Fibroblast of lung (primary cell): Measurements from ENCODE around the gene DNM1. TPM values are rescaled to one million over a fixed set of nuclear protein-coding genes. Genes with fewer than 3 reads are reported as not detected.

Experiments used
- DNase-seq, 2 donors: peaks; one replicate each; pipeline versions ENCODE4 v3.0.0 to v3.0.0-alpha.2; 2010; ENCODE audit warnings: low read depth in 2 of 2
- H2AFZ ChIP-seq: 2 replicates; pipeline ENCODE4 v1.5.1; 2012; ENCODE audit warnings: low read length, control low read depth, inconsistent platforms
- H3K27ac ChIP-seq: 2 replicates; pipeline ENCODE4 v1.5.1; 2011; ENCODE audit warnings: low read length, control low read depth; ENCODE audit not compliant: insufficient read depth
- H3K27me3 ChIP-seq: 2 replicates; pipeline ENCODE4 v1.5.1; 2011; ENCODE audit warnings: mild to moderate bottlenecking, low read length; ENCODE audit not compliant: control insufficient read depth, insufficient read depth
- H3K36me3 ChIP-seq: 2 replicates; pipeline ENCODE4 v1.5.1; 2011; ENCODE audit warnings: low read length; ENCODE audit not compliant: control insufficient read depth, insufficient read depth
- H3K4me1 ChIP-seq: 2 replicates; pipeline ENCODE4 v1.5.1; 2011; ENCODE audit warnings: low read length; ENCODE audit not compliant: control insufficient read depth, insufficient read depth; ENCODE audit errors: extremely low read depth
- H3K4me2 ChIP-seq: 2 replicates; pipeline ENCODE4 v1.5.1; 2011; ENCODE audit warnings: low read length, control low read depth; ENCODE audit not compliant: insufficient read depth; ENCODE audit errors: extremely low read depth
- H3K4me3 ChIP-seq, 4 experiments: fragments of 200-600 bp in 1 of 4; sonication (generic) in 1 of 4; replicated peaks in 1 of 4; 2 replicates each; pipeline ENCODE4 v1.5.1; 2011 to 2016; ENCODE audit warnings: low read length in 4 of 4, low read depth in 3 of 4, mild to moderate bottlenecking in 3 of 4, control low read depth in 2 of 4, inconsistent platforms in 1 of 4, mixed read lengths in 1 of 4; ENCODE audit not compliant: insufficient read depth in 1 of 4; ENCODE audit errors: control extremely low read depth in 1 of 4
- H3K79me2 ChIP-seq: 2 replicates; pipeline ENCODE4 v1.5.1; 2012; ENCODE audit warnings: mild to moderate bottlenecking, low read length, inconsistent platforms; ENCODE audit not compliant: control insufficient read depth, insufficient read depth
- H3K9ac ChIP-seq: 2 replicates; pipeline ENCODE4 v1.5.1; 2011; ENCODE audit warnings: mild to moderate bottlenecking, low read length, control low read depth; ENCODE audit not compliant: insufficient read depth
- H3K9me3 ChIP-seq: 2 replicates; pipeline ENCODE4 v1.5.1; 2012; ENCODE audit warnings: low read depth, low read length; ENCODE audit not compliant: control insufficient read depth, insufficient read depth
- H4K20me1 ChIP-seq: 2 replicates; pipeline ENCODE4 v1.5.1; 2011; ENCODE audit warnings: low read length; ENCODE audit not compliant: control insufficient read depth, insufficient read depth; ENCODE audit errors: extremely low read depth
- EZH2 ChIP-seq: IDR thresholded peaks from 2 replicates; pipeline ENCODE4 v1.5.1; 2012; ENCODE audit warnings: low read length, control low read depth, mild to moderate bottlenecking; ENCODE audit errors: missing control alignments
- polyA plus RNA-seq, 2 donors: library from polyadenylated mRNA; depleted of rRNA in 1 of 2; stranded (reverse) in 1 of 2; unstranded in 1 of 2; fragments of >200 nt; gene quantifications; 2 replicates each; pipeline ENCODE4 v1.2.1, GENCODE V29; 2011 to 2012; ENCODE audit warnings: missing spikeins in 1 of 2
- total RNA-seq: library from RNA; depleted of rRNA; stranded (reverse); fragments of >200 nt; gene quantifications from 2 replicates; pipeline ENCODE4 v1.2.1, GENCODE V29; 2014
- TF ChIP-seq, protein P1 (sequence below), 2 donors: IDR thresholded peaks in 1 of 2; conservative IDR thresholded peaks in 1 of 2; 1 replicate in 1 of 2; 2 replicates in 1 of 2; pipeline ENCODE4 v1.5.1; 2011 to 2012; ENCODE audit warnings: low read length in 2 of 2, control low read depth in 1 of 2, inconsistent platforms in 1 of 2, low read depth in 1 of 2, mild to moderate bottlenecking in 1 of 2

The DNM1 gene
- total and polyA plus RNA-seq, 2 donors (not counting 1 experiment from before 2014, with no cell fraction given): 3.7 to 30.4 TPM

- no peak for DNase-seq
- H3K4me1 ChIP-seq: peaks cover 11% of the 10 kb centered on the region
Observed at GRCh38 chr9:128219831-128220230, 16.7 kb downstream of the DNM1 start.

GRCh38 chr9:128222026-128222425 is 18.8 kb downstream of the DNM1 start:
- TF ChIP-seq, protein P1, sequence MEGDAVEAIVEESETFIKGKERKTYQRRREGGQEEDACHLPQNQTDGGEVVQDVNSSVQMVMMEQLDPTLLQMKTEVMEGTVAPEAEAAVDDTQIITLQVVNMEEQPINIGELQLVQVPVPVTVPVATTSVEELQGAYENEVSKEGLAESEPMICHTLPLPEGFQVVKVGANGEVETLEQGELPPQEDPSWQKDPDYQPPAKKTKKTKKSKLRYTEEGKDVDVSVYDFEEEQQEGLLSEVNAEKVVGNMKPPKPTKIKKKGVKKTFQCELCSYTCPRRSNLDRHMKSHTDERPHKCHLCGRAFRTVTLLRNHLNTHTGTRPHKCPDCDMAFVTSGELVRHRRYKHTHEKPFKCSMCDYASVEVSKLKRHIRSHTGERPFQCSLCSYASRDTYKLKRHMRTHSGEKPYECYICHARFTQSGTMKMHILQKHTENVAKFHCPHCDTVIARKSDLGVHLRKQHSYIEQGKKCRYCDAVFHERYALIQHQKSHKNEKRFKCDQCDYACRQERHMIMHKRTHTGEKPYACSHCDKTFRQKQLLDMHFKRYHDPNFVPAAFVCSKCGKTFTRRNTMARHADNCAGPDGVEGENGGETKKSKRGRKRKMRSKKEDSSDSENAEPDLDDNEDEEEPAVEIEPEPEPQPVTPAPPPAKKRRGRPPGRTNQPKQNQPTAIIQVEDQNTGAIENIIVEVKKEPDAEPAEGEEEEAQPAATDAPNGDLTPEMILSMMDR (conservative IDR thresholded peaks at IDR 0.05 in 1 of 2, IDR thresholded peaks at IDR 0.05 in 1 of 2; ENCODE audit: low read depth in 1 of 2, low read length in 2 of 2): no peak
- TF ChIP-seq EZH2: no peak
- no peaks in the 10 kb centered on the region for H4K20me1 ChIP-seq
- H3K9ac ChIP-seq: no peak overlapping the region
- no peak overlapping the region for H2AFZ ChIP-seq
- H3K4me3 ChIP-seq: no peak overlapping the region
- no peak overlapping the region for H3K27ac ChIP-seq
- no peaks in the 10 kb centered on the region for H3K27me3 ChIP-seq
- H3K4me2 ChIP-seq: no peak overlapping the region
- DNase-seq: no peak
- no peaks in the 10 kb centered on the region for H3K36me3 ChIP-seq
- H3K4me1 ChIP-seq: peaks cover under 1% of the 10 kb centered on the region
- H3K9me3 ChIP-seq: no peaks in the 10 kb centered on the region
- H3K79me2 ChIP-seq: no peaks in the 10 kb centered on the region

More at GRCh38 chr9:128219831-128220230, 16.7 kb downstream of the DNM1 start:
- no peaks in the 10 kb centered on the region for H3K9me3 ChIP-seq
- H3K79me2 ChIP-seq: no peaks in the 10 kb centered on the region
- H3K4me3 ChIP-seq: no peak overlapping the region
- H3K4me2 ChIP-seq: no peak overlapping the region
- H2AFZ ChIP-seq: no peak overlapping the region
- H3K27ac ChIP-seq: no peak overlapping the region
- TF ChIP-seq, protein P1 (conservative IDR thresholded peaks at IDR 0.05 in 1 of 2, IDR thresholded peaks at IDR 0.05 in 1 of 2; ENCODE audit: low read depth in 1 of 2, low read length in 2 of 2): no peak
- TF ChIP-seq EZH2: no peak
- H3K9ac ChIP-seq: no peak overlapping the region
- no peaks in the 10 kb centered on the region for H3K27me3 ChIP-seq
- no peaks in the 10 kb centered on the region for H3K36me3 ChIP-seq
- H4K20me1 ChIP-seq: peaks cover 2% of the 10 kb centered on the region

- Histone ChIP-seq H3K27ac (no peak overlapping the region), H2AFZ (no peak overlapping the region), H3K4me2 (no peak overlapping the region), H3K4me3 (no peak overlapping the region), H3K4me1 (no peaks in the 10 kb centered on the region), H3K9me3 (no peaks in the 10 kb centered on the region), H3K36me3 (no peaks in the 10 kb centered on the region), H3K9ac (no peak overlapping the region), H3K27me3 (no peaks in the 10 kb centered on the region), H3K79me2 (no peaks in the 10 kb centered on the region), H4K20me1 (no peaks in the 10 kb centered on the region)
- no peak for TF ChIP-seq EZH2
- TF ChIP-seq, protein P1 (conservative IDR thresholded peaks at IDR 0.05 in 1 of 2, IDR thresholded peaks at IDR 0.05 in 1 of 2; ENCODE audit: low read depth in 1 of 2, low read length in 2 of 2): no peak
- DNase-seq: no peak
Observed at GRCh38 chr9:128222880-128223670, 19.9 kb downstream of the DNM1 start.
